ENCODE measurements around the gene HDAC11.

HDAC11 gene

DNA sequence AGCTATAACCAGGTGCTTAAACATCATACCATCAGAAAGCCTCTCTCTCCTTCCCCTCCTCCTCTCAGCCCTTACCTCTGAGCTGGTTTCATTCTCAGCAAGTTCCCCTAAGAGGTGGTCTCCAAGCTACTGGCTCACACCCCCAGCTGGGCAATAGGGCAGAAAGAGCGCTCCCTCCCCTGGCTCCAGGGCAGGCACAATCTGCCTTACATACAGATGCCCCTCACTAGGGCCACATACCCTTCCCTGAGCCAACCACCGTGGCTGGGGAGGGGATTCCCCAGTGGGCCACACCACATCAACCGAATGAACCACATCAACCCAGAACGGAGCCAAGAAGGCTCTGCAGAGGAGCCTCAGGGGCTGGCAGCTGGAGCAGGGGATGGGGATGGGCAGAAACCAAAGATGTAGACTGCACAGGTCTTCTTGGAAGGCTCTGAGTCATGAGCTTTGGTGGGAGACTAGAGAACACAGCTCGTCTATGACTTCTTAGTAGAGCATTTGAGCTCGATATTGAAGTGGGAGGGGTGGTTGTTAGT lies 64.3 kb downstream of the HDAC11 start:
- peak; percentile 16 for DNase-seq (ENCODE audit: low read depth)

DNA sequence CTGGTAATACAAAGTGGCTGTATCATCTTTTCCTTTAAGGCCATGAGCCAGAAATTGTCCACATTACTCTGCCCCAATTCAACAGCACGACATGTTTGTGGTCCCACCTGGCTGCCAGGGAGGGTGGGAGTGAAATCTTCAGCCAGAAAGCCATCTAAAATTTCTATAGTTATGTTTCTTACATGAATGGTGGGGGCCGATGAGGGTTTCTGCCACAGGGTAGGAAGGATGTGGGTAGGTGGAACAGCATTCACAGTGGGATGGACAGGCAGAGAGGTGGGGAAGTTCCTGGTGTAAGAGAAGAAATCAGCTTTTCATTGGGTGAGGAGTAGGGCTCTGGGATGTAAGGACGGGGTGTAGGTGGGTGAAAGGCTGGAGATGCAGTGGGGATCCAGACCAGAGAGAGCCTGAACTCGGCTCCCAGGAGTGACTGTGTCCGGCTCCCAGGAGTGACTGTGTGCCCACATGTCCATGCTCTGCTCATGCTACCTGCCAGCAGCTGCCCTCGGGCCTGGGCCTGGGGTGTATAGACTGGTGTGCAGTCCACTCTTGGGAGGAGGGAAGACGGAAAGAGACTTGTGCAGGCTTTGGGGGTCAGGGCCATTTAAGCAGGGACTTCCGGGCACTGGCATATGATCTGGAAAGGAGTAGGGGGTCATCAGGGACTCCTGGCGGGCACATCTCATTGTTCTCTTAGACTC lies 65.0 kb downstream of the HDAC11 start:
- no peak for DNase-seq (ENCODE audit: low read depth)

DNA sequence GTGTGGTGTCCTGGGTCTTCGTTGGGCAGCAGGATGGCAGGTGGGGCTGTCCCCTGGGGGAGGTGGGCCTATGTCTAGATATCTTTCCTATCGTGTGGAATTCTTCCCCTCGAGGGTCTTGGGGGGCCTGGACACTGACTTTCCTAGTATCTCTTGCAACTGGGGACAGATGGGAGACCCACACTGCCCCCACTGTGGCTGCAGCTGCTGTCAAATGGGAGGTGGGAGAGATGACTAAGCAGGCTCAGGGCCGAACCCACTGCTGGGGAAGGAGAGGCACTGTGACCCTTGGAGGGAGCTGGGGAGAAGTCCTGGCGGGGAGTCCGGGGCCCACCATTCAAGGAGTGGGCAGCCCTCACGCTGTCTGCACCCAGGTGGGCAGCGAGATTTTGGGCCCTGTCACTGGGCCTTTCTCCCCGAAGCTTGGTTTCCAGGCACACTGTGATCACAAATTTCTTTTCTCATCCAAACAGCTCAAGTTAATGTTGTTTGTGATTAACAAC lies 65.9 kb downstream of the HDAC11 start:
- DNase-seq (ENCODE audit: low read depth): no peak

DNA sequence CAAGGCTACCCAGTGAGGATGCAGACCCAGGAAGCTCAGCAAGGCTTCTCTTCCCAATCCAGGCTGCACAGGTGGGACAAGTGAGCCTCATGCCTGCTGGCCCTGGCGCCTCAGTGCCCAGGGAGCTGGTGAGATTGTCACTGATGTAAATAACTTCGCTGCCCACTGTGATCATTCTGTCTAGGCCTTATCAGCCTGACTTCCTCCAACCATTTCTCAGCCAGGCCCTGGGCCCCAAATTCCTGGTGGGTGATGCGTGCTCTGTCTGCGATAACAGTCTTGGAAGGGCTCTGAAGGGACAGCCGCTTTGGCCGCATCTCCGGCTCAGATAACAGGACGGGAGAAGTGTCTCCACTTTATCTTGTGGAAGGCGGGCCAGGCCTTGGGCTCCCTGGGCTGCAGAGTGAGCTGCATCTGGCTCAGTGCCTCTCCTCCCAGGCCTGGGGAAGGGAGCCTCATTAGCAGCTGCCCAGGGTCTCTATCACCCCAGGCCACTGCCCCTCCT lies 66.6 kb downstream of the HDAC11 start:
- no peak for DNase-seq (ENCODE audit: low read depth)

DNA sequence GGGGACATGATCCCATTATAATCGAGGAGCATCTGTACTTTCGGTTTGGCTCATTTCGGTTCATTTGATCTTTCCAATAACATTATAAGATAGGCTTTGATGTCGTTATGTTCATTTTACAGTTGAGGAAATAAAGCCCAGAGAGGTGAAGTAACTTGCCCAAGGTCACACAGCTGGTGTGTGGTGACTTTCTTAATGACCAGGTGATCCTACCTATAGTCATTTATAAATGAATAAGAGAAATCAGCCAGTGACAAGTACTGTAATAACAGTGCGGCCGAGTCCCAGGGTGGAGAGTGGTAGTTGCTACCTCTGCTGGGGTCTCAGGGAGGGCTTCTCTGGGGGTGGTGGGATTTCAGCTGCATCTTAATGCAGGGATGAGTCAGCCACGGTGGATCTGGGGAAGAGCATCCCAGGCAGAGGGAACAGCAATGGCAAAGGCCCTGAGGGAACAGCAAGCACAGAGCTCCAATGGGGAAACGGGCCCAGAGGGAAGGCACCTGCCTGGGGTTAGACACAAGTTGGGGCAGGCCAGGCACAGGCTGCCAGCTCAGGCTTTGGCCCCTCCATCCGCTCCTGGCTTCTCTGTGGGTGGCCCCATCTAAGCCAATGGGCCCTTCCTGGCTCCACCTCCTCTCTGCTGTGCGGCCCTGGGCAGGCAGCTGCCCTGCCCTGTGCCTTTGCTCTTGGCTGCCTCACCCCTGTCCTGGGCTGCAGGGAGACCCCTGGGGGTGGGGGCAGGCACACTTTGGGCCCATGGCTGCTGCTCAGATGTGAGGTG lies 67.7 kb downstream of the HDAC11 start:
- DNase-seq (ENCODE audit: low read depth): no peak

DNA sequence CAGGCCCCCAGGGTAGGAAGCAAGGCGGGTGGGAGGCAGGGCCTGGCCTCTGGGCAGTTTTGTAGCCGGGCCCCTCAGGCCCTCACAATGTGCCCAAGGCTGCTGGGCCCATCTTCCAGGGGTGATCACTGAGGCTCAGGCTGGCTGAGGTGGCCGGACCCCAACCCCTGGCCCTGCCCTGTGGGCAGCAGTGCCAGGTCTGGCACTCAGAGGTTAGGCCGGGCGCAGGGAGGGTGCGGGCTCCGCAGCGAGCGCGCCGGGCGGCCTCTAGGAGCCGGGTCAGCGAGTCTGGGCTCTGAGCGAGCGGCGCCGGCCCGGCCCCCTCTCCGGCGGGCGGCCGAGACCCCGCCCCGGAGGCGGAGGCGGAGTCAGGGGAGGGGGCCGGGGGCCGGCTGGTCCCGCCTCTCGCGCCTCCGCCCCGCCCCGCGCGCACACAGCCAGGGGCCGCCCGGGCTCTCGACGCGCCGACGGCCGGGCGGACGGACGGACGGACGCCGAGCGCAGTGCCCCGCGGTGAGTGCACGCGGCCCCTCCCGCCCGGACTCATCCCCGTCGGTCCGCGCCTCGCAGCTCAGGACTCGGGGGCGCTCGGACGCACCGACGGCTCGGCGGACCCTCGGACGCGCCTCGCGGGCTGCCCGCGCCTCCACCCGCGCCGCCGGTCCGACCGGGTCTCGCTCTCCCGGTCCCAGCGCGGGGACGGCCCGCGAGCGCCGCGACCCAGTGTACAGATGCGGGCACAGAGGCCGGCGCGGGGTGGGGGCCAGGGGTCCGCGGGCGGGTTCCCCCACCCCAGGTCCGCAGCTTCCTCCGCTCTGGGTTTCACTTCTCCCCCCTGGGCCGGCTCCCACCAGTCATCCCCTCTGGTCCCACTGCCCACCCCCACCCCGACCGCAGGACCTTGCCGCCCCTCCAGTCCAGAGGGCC lies 68.9 kb downstream of the HDAC11 start, which contains the start of gene FBLN2:
FBLN2 (plus strand) TSS at position 430 of the 927 bp plus-strand sequence. CDS start 21,231 bp downstream, outside the sequence.
- no peak for DNase-seq (ENCODE audit: low read depth)

DNA sequence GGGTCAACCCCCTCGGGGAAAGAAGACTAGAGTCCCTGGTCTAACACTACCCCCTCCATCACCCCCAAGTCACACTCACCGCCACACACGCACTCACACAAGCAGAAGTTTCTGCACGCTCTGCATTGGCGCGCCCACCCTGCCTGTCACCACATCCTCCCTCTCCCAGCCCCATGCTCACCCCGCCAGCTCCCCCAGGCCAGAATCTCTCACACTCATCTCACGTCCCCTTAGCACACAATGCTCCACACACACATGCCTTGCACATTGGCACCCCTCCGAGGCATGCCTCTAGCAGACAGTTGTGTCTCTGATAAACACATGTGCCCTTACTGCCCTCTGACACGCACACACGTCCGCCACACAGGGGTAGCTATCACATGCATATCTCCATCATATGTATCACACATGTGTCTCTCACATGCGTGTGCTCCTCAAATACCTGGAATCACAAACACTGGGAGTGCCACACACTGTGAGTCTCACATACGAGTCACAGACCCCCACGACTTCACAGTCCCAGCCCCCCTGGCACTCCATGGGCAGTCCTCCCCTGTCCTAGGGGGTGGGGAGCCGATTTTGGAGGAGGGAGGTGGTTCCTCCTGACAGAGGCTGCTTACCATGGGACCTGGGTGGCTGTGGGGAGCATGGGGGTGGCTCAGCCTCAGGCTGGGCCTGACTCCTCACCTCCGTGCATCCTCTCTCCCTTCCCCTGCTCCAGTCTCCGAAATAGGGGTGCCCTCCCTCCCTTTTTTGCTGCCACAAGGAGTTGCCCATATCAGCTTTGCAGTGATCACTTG lies 69.7 kb downstream of the HDAC11 start:
- DNase-seq (ENCODE audit: low read depth): no peak

DNA sequence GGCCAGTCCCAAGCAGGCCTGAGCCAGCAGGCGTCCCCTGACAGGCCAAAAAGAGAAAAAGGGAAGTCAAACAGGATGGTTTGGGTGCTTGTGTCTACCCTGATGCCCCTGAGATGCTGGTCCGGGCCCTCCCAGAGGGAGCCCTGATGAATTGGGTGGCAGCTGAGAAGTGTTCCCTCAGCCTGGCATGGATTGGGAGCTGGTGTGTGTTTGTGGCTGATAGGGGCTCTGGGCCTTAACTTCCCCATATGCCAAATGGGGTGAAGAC lies 70.3 kb downstream of the HDAC11 start:
- DNase-seq (ENCODE audit: low read depth): no peak

DNA sequence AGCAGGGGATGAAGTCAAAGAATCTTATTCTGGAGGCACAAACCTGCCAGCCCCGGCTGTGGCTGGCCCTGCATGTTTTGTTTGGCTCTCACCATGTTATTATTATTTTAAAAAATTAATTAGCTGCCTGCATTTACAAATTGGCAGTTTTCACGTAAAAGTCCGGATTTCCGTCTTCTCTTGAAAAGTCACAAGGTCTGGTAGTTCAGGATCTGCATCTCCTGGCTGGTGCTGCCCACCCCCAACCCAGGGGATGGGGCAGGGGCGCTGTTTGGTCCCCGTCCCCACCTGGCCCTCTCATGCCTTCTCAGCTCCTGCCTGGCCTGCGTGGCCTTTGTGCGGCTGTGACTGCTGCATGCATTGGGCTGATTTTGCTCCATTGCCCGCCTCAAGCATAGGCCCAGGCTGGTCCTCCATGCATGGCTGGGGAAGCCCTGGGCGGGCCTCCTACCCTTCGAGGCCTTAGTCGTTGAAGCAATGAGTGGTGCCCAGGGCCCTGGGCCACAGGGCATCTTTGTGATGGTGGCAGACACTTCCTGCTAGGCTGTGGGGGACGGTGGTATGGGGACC lies 70.8 kb downstream of the HDAC11 start:
- DNase-seq (ENCODE audit: low read depth): no peak

DNA sequence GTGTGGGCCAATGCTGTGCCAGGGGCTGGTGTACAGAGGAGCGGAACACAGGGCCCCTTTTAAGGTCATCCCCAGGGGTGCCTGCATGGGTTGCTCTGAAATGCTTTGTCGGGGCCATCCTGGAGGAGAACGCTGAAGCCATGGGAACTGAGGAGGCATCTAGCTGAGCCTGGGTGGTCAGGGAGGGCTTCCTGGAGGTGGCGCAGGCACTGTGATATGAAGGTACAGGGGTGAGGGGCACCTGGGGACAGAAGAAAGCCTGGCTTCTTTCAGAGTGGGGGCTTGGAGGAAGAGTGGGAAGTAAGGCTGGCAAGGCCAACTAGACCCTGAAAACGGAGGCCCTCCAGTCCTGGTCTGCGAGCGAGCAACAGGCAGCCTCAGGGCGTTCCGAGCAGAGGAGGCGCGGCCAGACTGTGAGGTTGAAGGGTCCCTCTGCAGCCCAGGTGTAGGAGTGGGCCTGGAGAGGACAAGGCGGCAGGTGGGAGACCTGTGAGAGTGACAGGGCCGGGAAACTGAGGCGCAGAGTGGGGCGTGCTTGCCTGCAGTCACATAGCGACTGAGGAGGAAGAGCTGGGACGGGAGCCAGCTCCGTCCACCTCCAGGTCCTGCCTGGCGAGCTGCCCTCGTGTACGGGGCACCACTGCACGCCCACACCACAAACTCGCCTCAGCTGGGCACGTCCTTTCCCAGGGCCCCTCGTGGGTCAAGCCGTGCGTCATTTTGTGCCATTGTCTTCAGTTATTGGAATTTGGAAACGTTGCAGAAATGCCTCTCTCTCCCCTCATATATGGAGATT lies 72.9 kb downstream of the HDAC11 start:
- no peak for DNase-seq (ENCODE audit: low read depth)

DNA sequence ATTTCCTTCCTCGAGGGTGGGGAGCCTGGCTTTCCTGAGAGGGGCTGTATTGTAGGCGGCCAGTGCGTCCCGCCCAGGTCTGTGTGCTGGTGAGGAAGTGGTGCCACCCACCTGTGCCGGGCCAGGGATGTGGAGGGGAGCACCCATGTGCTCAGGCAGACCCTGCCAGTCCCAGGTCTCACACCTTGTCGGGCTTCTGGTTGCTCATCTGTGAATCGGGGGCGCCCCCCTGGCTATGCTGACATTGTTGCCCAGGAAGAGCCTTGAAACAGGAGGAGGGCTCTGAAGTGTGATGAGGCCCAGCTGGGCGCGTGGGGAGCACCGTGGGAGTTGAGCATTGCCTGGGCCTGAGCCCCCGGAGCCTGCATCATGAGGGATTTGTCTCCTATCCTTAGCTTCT lies 73.6 kb downstream of the HDAC11 start:
- DNase-seq (ENCODE audit: low read depth): no peak

DNA sequence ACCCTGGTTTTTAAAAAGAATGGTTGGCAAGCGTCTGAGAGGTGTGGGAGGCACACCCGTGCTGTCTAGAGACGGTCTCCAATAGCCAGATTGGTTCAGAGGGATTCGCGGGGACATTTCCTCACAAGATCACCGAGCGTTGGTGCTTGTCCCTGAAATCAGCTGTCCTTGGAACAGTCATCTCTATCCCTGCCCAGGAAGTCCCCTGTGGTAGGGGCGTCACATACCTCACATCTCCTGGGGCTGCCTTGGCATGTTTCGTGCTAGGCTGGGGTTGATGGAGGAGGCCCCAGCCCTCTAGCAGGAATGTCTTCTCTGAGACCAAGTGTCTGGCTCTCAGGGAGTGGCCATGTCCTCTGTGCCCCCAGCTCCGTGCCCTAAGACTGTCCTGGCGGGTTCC lies 75.6 kb downstream of the HDAC11 start:
- no peak for DNase-seq (ENCODE audit: low read depth)
